NCI-H1930 (cell line): ENCODE data around the gene PKNOX1.
"Not testable (repeated sequence)": the region's sequence is repeated elsewhere in the genome, so short reads cannot be mapped to it uniquely, and the experiment has no call there.

Source experiments
- DNase-seq, 2 experiments: peaks; one replicate each; lab custom pipeline; 2025; lab: John Stamatoyannopoulos, UW

The PKNOX1 gene

GRCh38 chr21:42973991-42974831, at the start of gene PKNOX1:
Gene PKNOX1, plus strand, starts transcription at chr21:42974562. Its CDS starts 29,820 bp downstream, at chr21:43004382.
- DNase-seq = peak; percentile 93 to 98

GRCh38 chr21:42925114-42925926, 49.0 kb upstream of the PKNOX1 start, which contains the start of gene ERVH48-1:
Gene ERVH48-1, minus strand, starts transcription at chr21:42925630. Its CDS starts 6,624 bp downstream, at chr21:42919006.
- DNase-seq = no peak

GRCh38 chr21:42927474-42928200, 46.7 kb upstream of the PKNOX1 start:
- DNase-seq = not testable (repeated sequence)

GRCh38 chr21:42929969-42930368, 44.4 kb upstream of the PKNOX1 start:
- DNase-seq = no peak

- DNase-seq = no peak
These were observed 42.7 kb upstream of the PKNOX1 start for GRCh38 chr21:42931560-42932235.

GRCh38 chr21:42932378-42933136, 41.8 kb upstream of the PKNOX1 start:
- not testable (repeated sequence) for DNase-seq

GRCh38 chr21:42933137-42933970, 41.0 kb upstream of the PKNOX1 start:
- DNase-seq = not testable (repeated sequence)

- not testable (repeated sequence) for DNase-seq
These were observed 40.4 kb upstream of the PKNOX1 start for GRCh38 chr21:42933973-42934372.

- not testable (repeated sequence) for DNase-seq
These were observed 38.0 kb upstream of the PKNOX1 start for GRCh38 chr21:42936360-42936759.

GRCh38 chr21:42937034-42937940, 37.1 kb upstream of the PKNOX1 start:
- not testable (repeated sequence) for DNase-seq

- no peak for DNase-seq
These were observed 36.3 kb upstream of the PKNOX1 start for GRCh38 chr21:42937960-42938605.

GRCh38 chr21:42938606-42938995, 35.8 kb upstream of the PKNOX1 start:
- DNase-seq = not testable (repeated sequence)

- no peak for DNase-seq
These were observed 34.6 kb upstream of the PKNOX1 start for GRCh38 chr21:42939582-42940413.

- DNase-seq = no peak
These were observed 32.7 kb upstream of the PKNOX1 start for GRCh38 chr21:42941696-42942085.

GRCh38 chr21:42942244-42942643, 32.1 kb upstream of the PKNOX1 start:
- no peak for DNase-seq

- not testable (repeated sequence) for DNase-seq
These were observed 25.1 kb upstream of the PKNOX1 start for GRCh38 chr21:42949094-42949755.

- DNase-seq = not testable (repeated sequence)
These were observed 23.2 kb upstream of the PKNOX1 start for GRCh38 chr21:42951193-42951592.
